Trophoblast cell (in vitro differentiated cells and primary cell): ENCODE measurements around the gene SEMA5A.
A peak's percentile ranks its signal among the peaks of the same experiment; 100 is the strongest.

Experiments used
- DNase-seq, 2 donors: peaks; one replicate each; pipeline ENCODE4 v3.0.0-alpha.2; 2016
- H2AFZ ChIP-seq: 2 replicates; pipeline ENCODE4 v1.6.1; 2013; ENCODE audit warnings: low read length, moderate library complexity, mild to moderate bottlenecking; ENCODE audit not compliant: insufficient read depth, poor library complexity
- H2AK5ac ChIP-seq: 2 replicates; pipeline ENCODE4 v1.6.1; 2013; ENCODE audit warnings: mild to moderate bottlenecking, low read length
- H2BK120ac ChIP-seq: 2 replicates; pipeline ENCODE4 v1.6.1; 2013; ENCODE audit warnings: low read length, mild to moderate bottlenecking, moderate library complexity; ENCODE audit not compliant: insufficient read depth, poor library complexity
- H2BK12ac ChIP-seq: 2 replicates; pipeline ENCODE4 v1.6.1; 2013; ENCODE audit warnings: mild to moderate bottlenecking, low read length, moderate library complexity
- H2BK5ac ChIP-seq: 2 replicates; pipeline ENCODE4 v1.6.1; 2013; ENCODE audit warnings: low read length, low read depth, moderate library complexity, mild to moderate bottlenecking; ENCODE audit not compliant: poor library complexity
- H3K14ac ChIP-seq: 2 replicates; pipeline ENCODE4 v1.6.1; 2013; ENCODE audit warnings: mild to moderate bottlenecking, low read length
- H3K18ac ChIP-seq: 2 replicates; pipeline ENCODE4 v1.6.1; 2013; ENCODE audit warnings: mild to moderate bottlenecking, low read length
- H3K23ac ChIP-seq: 2 replicates; pipeline ENCODE4 v1.6.1; 2013; ENCODE audit warnings: low read length
- H3K27ac ChIP-seq: 2 replicates; pipeline ENCODE4 v1.5.1; 2013; ENCODE audit warnings: low read depth, mild to moderate bottlenecking, inconsistent platforms, low read length, moderate library complexity
- H3K27me3 ChIP-seq: 2 replicates; pipeline ENCODE4 v1.6.1; 2013; ENCODE audit warnings: inconsistent platforms, mild to moderate bottlenecking, low read length, moderate library complexity; ENCODE audit not compliant: insufficient read depth
- H3K36me3 ChIP-seq, 2 experiments: 1 replicate in 1 of 2; 2 replicates in 1 of 2; pipeline ENCODE4 v1.6.1; 2013; ENCODE audit warnings: low read length in 2 of 2, mild to moderate bottlenecking in 2 of 2, moderate library complexity in 1 of 2; ENCODE audit not compliant: insufficient read depth in 2 of 2, control insufficient read depth in 1 of 2
- H3K4ac ChIP-seq: 2 replicates; pipeline ENCODE4 v1.6.1; 2013; ENCODE audit warnings: low read depth, mild to moderate bottlenecking, low read length, moderate library complexity
- H3K4me1 ChIP-seq, 2 experiments: 1 replicate in 1 of 2; 2 replicates in 1 of 2; pipeline ENCODE4 v1.6.1; 2013; ENCODE audit warnings: low read length in 2 of 2, mild to moderate bottlenecking in 2 of 2, moderate library complexity in 1 of 2; ENCODE audit not compliant: insufficient read depth in 2 of 2, control insufficient read depth in 1 of 2
- H3K4me2 ChIP-seq: 2 replicates; pipeline ENCODE4 v1.6.1; 2013; ENCODE audit warnings: inconsistent platforms, mild to moderate bottlenecking, low read length, moderate library complexity
- H3K4me3 ChIP-seq: 2 replicates; pipeline ENCODE4 v1.5.1; 2013; ENCODE audit warnings: mild to moderate bottlenecking, low read depth, low read length, inconsistent platforms
- H3K79me1 ChIP-seq: one replicate; pipeline ENCODE4 v1.6.1; 2013; ENCODE audit warnings: low read length
- H3K79me2 ChIP-seq: 2 replicates; pipeline ENCODE4 v1.6.1; 2013; ENCODE audit warnings: low read length, mild to moderate bottlenecking; ENCODE audit not compliant: control insufficient read depth, insufficient read depth, poor library complexity
- H3K9ac ChIP-seq: 2 replicates; pipeline ENCODE4 v1.6.1; 2013; ENCODE audit warnings: mild to moderate bottlenecking, low read length
- H3K9me3 ChIP-seq: 2 replicates; pipeline ENCODE4 v1.6.1; 2013; ENCODE audit warnings: low read depth, mild to moderate bottlenecking, control low read depth, inconsistent platforms, low read length; ENCODE audit not compliant: insufficient read depth
- H4K12ac ChIP-seq: 2 replicates; pipeline ENCODE4 v1.6.1; 2013; ENCODE audit warnings: low read depth, mild to moderate bottlenecking, low read length, moderate library complexity
- H4K8ac ChIP-seq: 2 replicates; pipeline ENCODE4 v1.6.1; 2013; ENCODE audit warnings: low read depth, mild to moderate bottlenecking, low read length, moderate library complexity
- H4K91ac ChIP-seq: one replicate; pipeline ENCODE4 v1.6.1; 2013; ENCODE audit warnings: low read depth, mild to moderate bottlenecking, low read length, moderate library complexity
- WGBS: extraction: QIAGEN DNeasy Blood & Tissue Kit; methylation state at CpG from one replicate; pipeline ENCODE4 v1.1.7; 2013; ENCODE audit warnings: missing lambda C conversion rate; ENCODE audit not compliant: insufficient read length, insufficient coverage; ENCODE audit errors: extremely low coverage; 5-methylcytosine and 5-hydroxymethylcytosine counted together

SEMA5A gene

DNA sequence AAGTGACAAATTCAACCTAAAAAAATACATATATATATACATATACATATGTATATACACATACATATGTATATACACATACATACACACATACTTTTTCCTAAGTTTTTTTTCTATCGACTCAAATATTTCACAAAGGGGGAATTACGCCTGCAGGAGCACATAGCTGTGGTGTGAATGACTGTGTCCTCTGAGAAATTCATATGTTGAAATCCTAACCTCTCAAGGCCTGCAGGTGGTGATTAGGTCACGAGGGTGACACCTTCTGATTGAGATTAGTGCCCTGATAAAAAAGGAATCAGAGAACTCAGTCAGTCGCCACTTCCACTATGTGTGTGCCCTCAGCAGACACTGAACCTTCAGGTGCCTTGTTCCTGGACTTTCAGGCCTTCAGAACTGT is 248.7 kb downstream of the SEMA5A start:
- Histone ChIP-seq H2AK5ac (no peak overlapping the region), H3K4ac (no peak overlapping the region), H3K4me1 (no peaks in the 10 kb centered on the region), H4K8ac (no peak overlapping the region), H3K9ac (no peak overlapping the region), H3K27me3 (no peaks in the 10 kb centered on the region), H3K79me2 (no peaks in the 10 kb centered on the region), H3K27ac (no peak overlapping the region), H2AFZ (no peak overlapping the region), H3K4me3 (no peak overlapping the region), H4K12ac (no peak overlapping the region), H3K9me3 (no peaks in the 10 kb centered on the region), H3K4me2 (no peak overlapping the region), H3K23ac (no peak overlapping the region), H2BK12ac (no peak overlapping the region), H3K14ac (no peak overlapping the region), H3K18ac (no peak overlapping the region), H3K36me3 (peaks cover 6 to 16% of the 10 kb centered on the region in 2 experiments), H4K91ac (no peak overlapping the region), H2BK120ac (no peak overlapping the region), H3K79me1 (no peaks in the 10 kb centered on the region), H2BK5ac (no peak overlapping the region)
- no CpG with 5 or more reads among the region's 4 CpGs for WGBS
- peak; percentile 75 to 95 for DNase-seq

DNA sequence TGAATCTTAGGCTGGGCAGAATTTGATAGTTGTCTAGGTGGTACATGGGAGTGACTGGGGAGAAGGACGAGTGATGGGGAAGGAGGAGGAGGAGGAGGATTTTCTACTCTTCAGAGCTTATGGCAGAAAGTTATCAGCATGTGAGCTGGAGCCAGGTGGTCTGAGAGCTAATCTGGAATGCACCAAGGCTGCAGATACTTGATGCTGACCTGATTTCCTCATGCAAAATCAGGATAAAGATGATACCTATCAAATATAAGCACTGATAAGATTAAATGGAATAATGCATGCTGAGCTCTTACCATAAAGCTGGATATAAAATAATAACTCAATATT is 250.4 kb downstream of the SEMA5A start:
- no peak overlapping the region for H3K4ac ChIP-seq
- H2AFZ ChIP-seq = no peak overlapping the region
- H3K23ac ChIP-seq = no peak overlapping the region
- H4K8ac ChIP-seq = no peak overlapping the region
- H3K14ac ChIP-seq = no peak overlapping the region
- H3K9me3 ChIP-seq = no peaks in the 10 kb centered on the region
- H4K91ac ChIP-seq = no peak overlapping the region
- no peak overlapping the region for H3K4me3 ChIP-seq
- no peak overlapping the region for H3K27ac ChIP-seq
- H2BK120ac ChIP-seq = no peak overlapping the region
- no peak overlapping the region for H2BK5ac ChIP-seq
- no peak for DNase-seq
- H2BK12ac ChIP-seq = no peak overlapping the region
- no peak overlapping the region for H3K9ac ChIP-seq
- H3K4me1 ChIP-seq = no peaks in the 10 kb centered on the region
- WGBS = no CpG with 5 or more reads among the region's 1 CpG
- H2AK5ac ChIP-seq = no peak overlapping the region
- no peak overlapping the region for H3K18ac ChIP-seq
- no peak overlapping the region for H3K4me2 ChIP-seq
- no peaks in the 10 kb centered on the region for H3K27me3 ChIP-seq
- H3K79me2 ChIP-seq = no peaks in the 10 kb centered on the region
- H4K12ac ChIP-seq = no peak overlapping the region
- peaks cover 6 to 13% of the 10 kb centered on the region in 2 experiments for H3K36me3 ChIP-seq
- no peaks in the 10 kb centered on the region for H3K79me1 ChIP-seq

DNA sequence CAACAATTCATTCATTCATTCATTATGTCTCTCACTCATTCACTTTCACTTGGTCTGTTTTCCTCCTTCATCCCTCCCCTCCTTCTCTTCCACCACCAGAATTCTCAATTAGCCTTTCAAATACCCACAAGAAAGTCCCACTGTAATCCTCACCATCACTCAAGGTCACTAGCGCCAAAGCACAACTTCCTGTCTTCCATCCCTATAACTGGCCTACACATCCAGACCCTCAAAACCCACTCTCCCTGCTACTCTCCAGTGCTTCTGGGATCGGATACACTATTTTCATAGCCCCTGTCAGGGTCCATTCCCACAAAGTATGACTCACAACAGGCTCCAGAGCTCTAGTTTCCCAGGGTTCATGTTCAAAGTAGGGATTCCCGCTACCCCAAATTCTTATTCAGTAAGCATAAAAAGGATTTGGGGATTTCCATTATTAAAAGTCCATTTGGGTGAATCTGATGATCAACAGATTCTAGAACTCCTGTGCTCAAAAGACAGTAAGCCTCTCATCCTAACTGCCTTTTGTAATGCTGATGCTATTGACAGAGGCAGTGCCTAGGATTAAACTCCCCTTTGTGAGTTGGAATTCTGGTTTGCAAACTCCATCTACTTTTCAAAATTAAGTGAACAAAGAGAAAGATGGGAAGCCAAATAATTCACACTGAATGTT is 250.9 kb downstream of the SEMA5A start:
- Histone ChIP-seq H3K4ac (no peak overlapping the region), H2AFZ (no peak overlapping the region), H3K9me3 (no peaks in the 10 kb centered on the region), H4K12ac (no peak overlapping the region), H3K36me3 (peaks cover 3 to 10% of the 10 kb centered on the region in 2 experiments), H3K23ac (no peak overlapping the region), H3K27ac (no peak overlapping the region), H3K79me1 (no peaks in the 10 kb centered on the region), H4K8ac (no peak overlapping the region), H3K79me2 (no peaks in the 10 kb centered on the region), H4K91ac (no peak overlapping the region), H3K4me3 (no peak overlapping the region), H2BK12ac (no peak overlapping the region), H3K14ac (no peak overlapping the region), H2AK5ac (no peak overlapping the region), H3K18ac (peak overlapping the region; percentile 33), H3K4me1 (no peaks in the 10 kb centered on the region), H2BK120ac (no peak overlapping the region), H2BK5ac (no peak overlapping the region), H3K27me3 (no peaks in the 10 kb centered on the region), H3K4me2 (no peak overlapping the region), H3K9ac (no peak overlapping the region)
- no CpG with 5 or more reads among the region's 3 CpGs for WGBS
- no peak for DNase-seq

DNA sequence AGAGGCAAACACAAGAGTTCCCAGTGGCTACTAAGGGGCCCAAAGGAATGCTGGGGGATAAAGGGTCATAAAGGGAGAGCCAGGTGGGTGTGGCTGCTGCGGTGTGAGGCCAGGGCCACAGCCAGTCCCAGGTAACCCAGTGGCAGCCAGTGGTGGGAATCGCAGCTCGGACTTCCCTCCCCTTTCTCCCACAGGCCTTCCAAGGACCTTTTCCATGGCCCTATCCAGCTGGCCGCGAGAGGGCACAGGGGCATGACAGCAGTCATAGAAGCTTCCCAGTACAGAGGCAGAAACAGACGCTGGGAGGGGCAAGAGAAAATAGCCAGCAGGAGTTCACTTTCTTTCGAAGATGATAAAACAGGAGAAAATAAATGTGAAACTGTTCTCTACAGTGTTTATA is 257.6 kb downstream of the SEMA5A start:
- no peak overlapping the region for H4K12ac ChIP-seq

More for the DNA sequence above, 257.6 kb downstream of the SEMA5A start:
- Histone ChIP-seq H4K91ac (no peak overlapping the region), H3K27ac (no peak overlapping the region), H2BK5ac (no peak overlapping the region), H3K36me3 (peaks cover 0 to 7% of the 10 kb centered on the region in 2 experiments), H4K8ac (no peak overlapping the region), H2BK12ac (no peak overlapping the region), H3K4me2 (no peak overlapping the region), H3K23ac (no peak overlapping the region), H3K18ac (no peak overlapping the region), H2AFZ (no peak overlapping the region), H3K27me3 (no peaks in the 10 kb centered on the region), H3K14ac (no peak overlapping the region), H3K9me3 (no peaks in the 10 kb centered on the region), H3K9ac (no peak overlapping the region), H3K79me1 (no peaks in the 10 kb centered on the region), H2BK120ac (no peak overlapping the region), H3K4me1 (peaks cover 2 to 3% of the 10 kb centered on the region in 2 experiments), H2AK5ac (no peak overlapping the region), H3K4ac (no peak overlapping the region), H3K4me3 (no peak overlapping the region), H3K79me2 (no peaks in the 10 kb centered on the region)
- DNase-seq = no peak
- no CpG with 5 or more reads among the region's 7 CpGs for WGBS
